Endodermal cell (in vitro differentiated cells): ENCODE measurements around the gene NCKAP5. TPM values are rescaled to one million over a fixed set of nuclear protein-coding genes. Genes with fewer than 3 reads are reported as not detected.

Source experiments
- DNase-seq: peaks from one replicate; pipeline ENCODE4 v3.0.0-alpha.2; 2017
- H3K27ac ChIP-seq: 2 replicates; pipeline ENCODE4 v1.5.1; 2013; ENCODE audit warnings: mild to moderate bottlenecking, low read depth, low read length, moderate library complexity
- H3K27me3 ChIP-seq: 2 replicates; pipeline ENCODE4 v1.6.1; 2013; ENCODE audit warnings: mild to moderate bottlenecking, low read length, moderate library complexity; ENCODE audit not compliant: insufficient read depth, control insufficient read depth, poor library complexity, severe bottlenecking
- H3K36me3 ChIP-seq: 2 replicates; pipeline ENCODE4 v1.7.0; 2013; ENCODE audit warnings: mild to moderate bottlenecking, low read length, moderate library complexity; ENCODE audit not compliant: control insufficient read depth, insufficient read depth
- H3K4me1 ChIP-seq: one replicate; pipeline ENCODE4 v1.7.0; 2013; ENCODE audit warnings: low read length; ENCODE audit not compliant: control insufficient read depth, insufficient read depth
- H3K4me3 ChIP-seq: 2 replicates; pipeline ENCODE4 v1.5.1; 2013; ENCODE audit warnings: mild to moderate bottlenecking, low read length, moderate library complexity
- H3K9ac ChIP-seq: 2 replicates; pipeline ENCODE4 v1.6.1; 2013; ENCODE audit warnings: mild to moderate bottlenecking, low read length, moderate library complexity; ENCODE audit not compliant: poor library complexity, severe bottlenecking; ENCODE audit errors: extremely low read depth
- H3K9me3 ChIP-seq: 2 replicates; pipeline ENCODE4 v1.6.1; 2013; ENCODE audit warnings: mild to moderate bottlenecking, low read length, moderate library complexity; ENCODE audit not compliant: control insufficient read depth
- H3K27ac Mint-ChIP-seq: 2 replicates; pipeline ENCODE4 v1.8.0; 2020; ENCODE audit warnings: mixed read lengths
- H3K27me3 Mint-ChIP-seq: 2 replicates; pipeline ENCODE4 v1.8.0; 2021; ENCODE audit warnings: mild to moderate bottlenecking, mixed read lengths; ENCODE audit not compliant: insufficient read depth
- H3K36me3 Mint-ChIP-seq: 2 replicates; pipeline ENCODE4 v1.8.0; 2020; ENCODE audit warnings: low read depth, mixed read lengths
- H3K4me1 Mint-ChIP-seq: 2 replicates; pipeline ENCODE4 v1.8.0; 2020; ENCODE audit warnings: mixed read lengths
- H3K4me3 Mint-ChIP-seq: 2 replicates; pipeline ENCODE4 v1.8.0; 2020; ENCODE audit warnings: mild to moderate bottlenecking, moderate library complexity, mixed read lengths
- H3K9me3 Mint-ChIP-seq: 2 replicates; pipeline ENCODE4 v1.8.0; 2020; ENCODE audit warnings: mild to moderate bottlenecking, mixed read lengths
- WGBS, 2 experiments: methylation state at CpG; one replicate each; pipeline versions ENCODE4 v1.1.5 to v1.1.7; 2013; ENCODE audit warnings: missing lambda C conversion rate in 2 of 2, mixed read lengths in 1 of 2; ENCODE audit not compliant: insufficient coverage in 1 of 2, insufficient read length in 1 of 2; 5-methylcytosine and 5-hydroxymethylcytosine counted together
- total RNA-seq, 2 donors: library from RNA; stranded (reverse); fragmentation: NEBNext Ultra II Directional in 1 of 2; extraction: Animal tissue kit (Norgen Biotek cat#: 25700) in 1 of 2; gene quantifications; 2 replicates in 1 of 2; 3 replicates in 1 of 2; pipeline ENCODE4 v1.2.1, GENCODE V29; 2021
- TF ChIP-seq, protein P1 (sequence below): fragments of 200-600 bp; sonication (generic); conservative IDR thresholded peaks from 2 replicates; pipeline ENCODE4 v1.5.0; 2021; ENCODE audit warnings: antibody characterized with exemption, mild to moderate bottlenecking

NCKAP5 gene
- total RNA-seq, 2 donors from 2014 or later, result 0.58 to 0.92 TPM

- peaks cover 99% of the 10 kb centered on the region for H3K27me3 Mint-ChIP-seq
- peaks cover 16% of the 10 kb centered on the region for H3K4me1 Mint-ChIP-seq
- DNase-seq, result no peak
- H3K9me3 Mint-ChIP-seq, result no peaks in the 10 kb centered on the region
- H3K27me3 ChIP-seq, result peaks cover 94% of the 10 kb centered on the region
- H3K4me3 Mint-ChIP-seq, result no peak overlapping the region
- no peak overlapping the region for H3K27ac ChIP-seq
- H3K36me3 Mint-ChIP-seq, result no peaks in the 10 kb centered on the region
- H3K9ac ChIP-seq, result no peak overlapping the region
- 47 to 71% methylated on average over 3 to 7 of the region's 7 CpGs for WGBS, 2 experiments
- no peak overlapping the region for H3K4me3 ChIP-seq
- H3K9me3 ChIP-seq, result no peaks in the 10 kb centered on the region
- H3K36me3 ChIP-seq, result no peaks in the 10 kb centered on the region
- no peak overlapping the region for H3K27ac Mint-ChIP-seq
- H3K4me1 ChIP-seq, result peaks cover 4% of the 10 kb centered on the region
- TF ChIP-seq, protein P1, sequence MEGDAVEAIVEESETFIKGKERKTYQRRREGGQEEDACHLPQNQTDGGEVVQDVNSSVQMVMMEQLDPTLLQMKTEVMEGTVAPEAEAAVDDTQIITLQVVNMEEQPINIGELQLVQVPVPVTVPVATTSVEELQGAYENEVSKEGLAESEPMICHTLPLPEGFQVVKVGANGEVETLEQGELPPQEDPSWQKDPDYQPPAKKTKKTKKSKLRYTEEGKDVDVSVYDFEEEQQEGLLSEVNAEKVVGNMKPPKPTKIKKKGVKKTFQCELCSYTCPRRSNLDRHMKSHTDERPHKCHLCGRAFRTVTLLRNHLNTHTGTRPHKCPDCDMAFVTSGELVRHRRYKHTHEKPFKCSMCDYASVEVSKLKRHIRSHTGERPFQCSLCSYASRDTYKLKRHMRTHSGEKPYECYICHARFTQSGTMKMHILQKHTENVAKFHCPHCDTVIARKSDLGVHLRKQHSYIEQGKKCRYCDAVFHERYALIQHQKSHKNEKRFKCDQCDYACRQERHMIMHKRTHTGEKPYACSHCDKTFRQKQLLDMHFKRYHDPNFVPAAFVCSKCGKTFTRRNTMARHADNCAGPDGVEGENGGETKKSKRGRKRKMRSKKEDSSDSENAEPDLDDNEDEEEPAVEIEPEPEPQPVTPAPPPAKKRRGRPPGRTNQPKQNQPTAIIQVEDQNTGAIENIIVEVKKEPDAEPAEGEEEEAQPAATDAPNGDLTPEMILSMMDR, result no peak
These were observed 36.9 kb upstream of the NCKAP5 start for GRCh38 chr2:133605011-133605765.

GRCh38 chr2:133603109-133603508 lies 34.8 kb upstream of the NCKAP5 start:
- H3K36me3 Mint-ChIP-seq, result no peaks in the 10 kb centered on the region
- H3K27ac Mint-ChIP-seq, result no peak overlapping the region
- peaks cover 4% of the 10 kb centered on the region for H3K4me1 ChIP-seq
- H3K9me3 Mint-ChIP-seq, result no peaks in the 10 kb centered on the region
- WGBS, 2 experiments, result 93% methylated on average over 5 to 10 of the region's 10 CpGs
- H3K9me3 ChIP-seq, result no peaks in the 10 kb centered on the region
- no peaks in the 10 kb centered on the region for H3K36me3 ChIP-seq
- peaks cover 99% of the 10 kb centered on the region for H3K27me3 Mint-ChIP-seq
- H3K4me3 ChIP-seq, result no peak overlapping the region
- no peak for DNase-seq
- TF ChIP-seq, protein P1, result no peak
- H3K4me1 Mint-ChIP-seq, result peaks cover 16% of the 10 kb centered on the region
- no peak overlapping the region for H3K9ac ChIP-seq
- no peak overlapping the region for H3K4me3 Mint-ChIP-seq
- H3K27ac ChIP-seq, result no peak overlapping the region
- peaks cover 94% of the 10 kb centered on the region for H3K27me3 ChIP-seq

DNA sequence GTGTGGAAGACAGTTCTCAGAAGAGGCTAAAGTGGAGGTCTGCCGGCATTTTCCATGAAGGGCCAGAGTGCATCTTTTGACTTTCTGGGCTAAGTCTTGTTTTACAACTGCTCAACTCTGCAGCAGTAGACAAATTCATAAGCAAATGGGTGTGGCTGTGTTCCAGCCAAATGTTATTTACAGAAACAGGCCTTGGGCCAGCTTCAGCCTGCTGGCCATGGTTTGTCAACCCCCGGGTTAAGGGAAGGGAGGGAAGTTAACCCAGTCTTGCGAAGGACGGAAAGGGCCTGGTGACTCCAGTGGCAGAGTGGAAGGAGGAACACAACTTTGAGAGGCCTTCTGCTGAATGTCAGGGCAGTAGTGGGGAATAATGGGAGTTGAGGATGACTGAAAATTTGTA lies 34.3 kb upstream of the NCKAP5 start:
- peaks cover 94% of the 10 kb centered on the region for H3K27me3 ChIP-seq
- no peak for DNase-seq
- Mint-ChIP-seq H3K4me3 (no peak overlapping the region), H3K9me3 (no peaks in the 10 kb centered on the region), H3K27me3 (peaks cover 98% of the 10 kb centered on the region), H3K4me1 (peaks cover 16% of the 10 kb centered on the region), H3K36me3 (no peaks in the 10 kb centered on the region), H3K27ac (no peak overlapping the region)
- TF ChIP-seq, protein P1, result no peak
- peaks cover 4% of the 10 kb centered on the region for H3K4me1 ChIP-seq
- no peak overlapping the region for H3K27ac ChIP-seq
- H3K9me3 ChIP-seq, result no peaks in the 10 kb centered on the region
- no peaks in the 10 kb centered on the region for H3K36me3 ChIP-seq
- H3K4me3 ChIP-seq, result no peak overlapping the region
- 94 to 100% methylated on average over 4 of the region's 4 CpGs for WGBS, 2 experiments
- H3K9ac ChIP-seq, result no peak overlapping the region
